ENCODE data around the gene CCDC9B. TPM values are rescaled to one million over a fixed set of nuclear protein-coding genes. Genes with fewer than 3 reads are reported as not detected.

The CCDC9B gene
- total and polyA plus RNA-seq, 10 donors = 2.2 to 19.4 (median 7.1) TPM

GRCh38 chr15:40309344-40309862 lies 31.3 kb downstream of the CCDC9B start:
- TF ChIP-seq CTCF (IDR thresholded peaks at IDR 0.05 in 8 of 11, conservative IDR thresholded peaks at IDR 0.05 in 3 of 11) (no peak), POLR2AphosphoS5 (IDR thresholded peaks at IDR 0.05) (no peak), POLR2A (IDR thresholded peaks at IDR 0.05) (no peak)
- Histone ChIP-seq H3K27ac (peak overlapping the region; percentile 86 to 98 (median 93)), H3K36me3 (peaks cover 0 to 7% (median 0%) of the 10 kb centered on the region in 6 donors), H3K4me3 (peak overlapping the region in 3 of 8 donors; percentile 54 to 81 (median 63)), H3K4me1 (peaks cover 13 to 81% (median 56%) of the 10 kb centered on the region in 6 donors), H3K9me3 (no peaks in the 10 kb centered on the region), H3K27me3 (replicated peaks in 1 of 7) (no peaks in the 10 kb centered on the region)
- WGBS, 5 donors = 53 to 68% (median 66%) methylated on average over 8 of the region's 8 CpGs
- intact Hi-C loops (cut with DNase I; ENCODE audit: low total_unique reads) = no loop called here
- DNase-seq = peak; percentile 75

- peak; percentile 94 for DNase-seq
- intact Hi-C loops (cut with DNase I; ENCODE audit: low total_unique reads) = no loop called here
- peak; percentile 90 to 95 (median 91) for TF ChIP-seq POLR2AphosphoS5 (IDR thresholded peaks at IDR 0.05)
- TF ChIP-seq POLR2A (IDR thresholded peaks at IDR 0.05) = peak in 2 of 3 donors; percentile 51 to 60
- TF ChIP-seq CTCF (IDR thresholded peaks at IDR 0.05 in 8 of 11, conservative IDR thresholded peaks at IDR 0.05 in 3 of 11) = peak in 10 of 11 experiments; percentile 22 to 67 (median 38)
- H3K4me3 ChIP-seq = peak within 1 kb of the TSS; percentile 37 to 81 (median 54)
- H3K27me3 ChIP-seq (replicated peaks in 1 of 7) = no peaks in the 10 kb centered on the region
- peaks cover 8 to 79% (median 44%) of the 10 kb centered on the region in 6 donors for H3K4me1 ChIP-seq
- peaks cover 0 to 25% (median 11%) of the 10 kb centered on the region in 6 donors for H3K36me3 ChIP-seq
- peak within 1 kb of the TSS; percentile 86 to 98 (median 93) for H3K27ac ChIP-seq
- WGBS, 5 donors = 9 to 34% (median 15%) methylated on average over 10 to 15 of the region's 15 CpGs
- H3K9me3 ChIP-seq = no peaks in the 10 kb centered on the region
Measured at GRCh38 chr15:40307421-40308211, 33.1 kb downstream of the CCDC9B start, which contains the start of gene PLCB2. Gene PLCB2 (minus strand): TSS chr15:40307935. CDS start chr15:40307672, 263 bp downstream.

- intact Hi-C loops (cut with DNase I; ENCODE audit: low total_unique reads) = no loop called here
- DNase-seq = peak; percentile 84
- peak overlapping the region; percentile 86 to 98 (median 93) for H3K27ac ChIP-seq
- peaks cover 8 to 86% (median 45%) of the 10 kb centered on the region in 6 donors for H3K4me1 ChIP-seq
- H3K9me3 ChIP-seq = no peaks in the 10 kb centered on the region
- H3K36me3 ChIP-seq = peaks cover 0 to 32% (median 18%) of the 10 kb centered on the region in 6 donors
- TF ChIP-seq CTCF (IDR thresholded peaks at IDR 0.05 in 8 of 11, conservative IDR thresholded peaks at IDR 0.05 in 3 of 11) (no peak), POLR2AphosphoS5 (IDR thresholded peaks at IDR 0.05) (no peak), POLR2A (IDR thresholded peaks at IDR 0.05) (no peak)
- 17 to 41% (median 36%) methylated on average over 5 to 7 of the region's 7 CpGs for WGBS, 5 donors
- peak overlapping the region; percentile 37 to 81 (median 54) for H3K4me3 ChIP-seq
- H3K27me3 ChIP-seq (replicated peaks in 1 of 7) = no peaks in the 10 kb centered on the region
Measured at GRCh38 chr15:40306908-40307307, 33.8 kb downstream of the CCDC9B start.

- H3K27me3 ChIP-seq (replicated peaks in 1 of 7) = no peaks in the 10 kb centered on the region
- H3K27ac ChIP-seq = peak overlapping the region in 7 of 8 donors; percentile 91 to 98 (median 94)
- peaks cover 0 to under 1% (median 0%) of the 10 kb centered on the region in 8 donors for H3K9me3 ChIP-seq
- peaks cover 8 to 91% (median 47%) of the 10 kb centered on the region in 6 donors for H3K4me1 ChIP-seq
- DNase-seq = peak; percentile 78
- H3K4me3 ChIP-seq = peak overlapping the region; percentile 37 to 81 (median 54)
- 42 to 57% (median 51%) methylated on average over 3 to 5 of the region's 5 CpGs for WGBS, 5 donors
- H3K36me3 ChIP-seq = peaks cover 0 to 37% (median 23%) of the 10 kb centered on the region in 6 donors
- intact Hi-C loops (cut with DNase I; ENCODE audit: low total_unique reads) = no loop called here
- peak in 2 of 3 donors; percentile 6 to 23 for TF ChIP-seq POLR2AphosphoS5 (IDR thresholded peaks at IDR 0.05)
- TF ChIP-seq POLR2A (IDR thresholded peaks at IDR 0.05) = no peak
Measured at GRCh38 chr15:40306371-40306770, 34.4 kb downstream of the CCDC9B start.

Measured in spleen (tissue), 11 donors.